IPS-20b (cell line): Measurements from ENCODE around the gene FOXO3.
A peak's percentile ranks its signal among the peaks of the same experiment; 100 is the strongest.

Experiments
- H3K27ac ChIP-seq: one replicate; pipeline ENCODE4 v1.5.1; 2013; ENCODE audit warnings: low read length
- H3K27me3 ChIP-seq: 2 replicates; pipeline ENCODE4 v1.6.1; 2013; ENCODE audit warnings: mild to moderate bottlenecking, low read length, inconsistent platforms; ENCODE audit not compliant: insufficient read depth
- H3K36me3 ChIP-seq: 2 replicates; pipeline ENCODE4 v1.6.1; 2013; ENCODE audit warnings: low read depth, mild to moderate bottlenecking, inconsistent platforms, low read length, moderate library complexity; ENCODE audit not compliant: insufficient read depth
- H3K4me1 ChIP-seq: 2 replicates; pipeline ENCODE4 v1.6.1; 2013; ENCODE audit warnings: mild to moderate bottlenecking, control low read depth, inconsistent platforms, low read length, moderate library complexity; ENCODE audit not compliant: insufficient read depth
- H3K4me3 ChIP-seq: 2 replicates; pipeline ENCODE4 v1.5.1; 2013; ENCODE audit warnings: mild to moderate bottlenecking, low read length, inconsistent platforms
- H3K9ac ChIP-seq: 2 replicates; pipeline ENCODE4 v1.6.1; 2013; ENCODE audit warnings: low read depth, mild to moderate bottlenecking, inconsistent platforms, low read length, moderate library complexity
- H3K9me3 ChIP-seq: 2 replicates; pipeline ENCODE4 v1.6.1; 2013; ENCODE audit warnings: mild to moderate bottlenecking, low read depth, low read length, inconsistent platforms; ENCODE audit not compliant: insufficient read depth

Gene FOXO3

GRCh38 chr6:108610270-108610839 lies 49.6 kb downstream of the FOXO3 start:
- Histone ChIP-seq H3K9ac (peak overlapping the region; percentile 23; the same call in 1 of the 2 replicates), H3K27ac (peak overlapping the region; percentile 14), H3K27me3 (no peaks in the 10 kb centered on the region), H3K4me3 (no peak overlapping the region), H3K36me3 (no peaks in the 10 kb centered on the region), H3K4me1 (peaks cover 18% of the 10 kb centered on the region), H3K9me3 (no peaks in the 10 kb centered on the region; the same call in none of the 2 replicates)

DNA sequence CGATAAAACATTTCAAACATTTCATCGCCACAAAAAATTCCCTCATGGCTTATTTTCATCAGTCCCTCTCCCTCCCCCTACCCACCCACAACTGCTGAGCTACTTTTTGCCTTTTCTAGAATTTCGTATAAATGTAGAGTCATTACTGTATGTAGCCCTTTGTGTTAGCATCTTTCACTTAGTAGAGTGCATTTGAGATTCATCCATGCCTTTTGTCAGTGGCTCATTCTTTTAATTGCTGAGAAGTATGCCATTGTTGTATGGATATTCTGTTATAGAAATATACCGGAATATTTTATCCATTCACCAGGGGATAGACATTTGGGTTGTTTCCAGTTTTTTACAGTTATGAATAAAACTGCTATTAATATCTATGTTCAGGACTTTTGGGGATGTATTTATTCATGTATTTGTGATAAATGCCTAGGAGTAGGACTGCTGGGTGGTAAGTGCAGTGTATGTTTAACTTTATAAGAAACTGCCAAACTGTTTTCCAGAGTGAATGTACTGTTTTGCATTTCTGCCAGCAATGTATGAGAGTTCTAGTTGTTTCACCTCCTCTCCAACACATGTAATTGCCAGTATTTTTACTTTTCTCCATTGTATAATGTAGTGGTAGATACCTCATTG lies 50.4 kb downstream of the FOXO3 start:
- Histone ChIP-seq H3K9ac (no peak overlapping the region), H3K27ac (no peak overlapping the region), H3K36me3 (no peaks in the 10 kb centered on the region), H3K4me1 (peaks cover 18% of the 10 kb centered on the region), H3K4me3 (no peak overlapping the region), H3K27me3 (no peaks in the 10 kb centered on the region), H3K9me3 (no peaks in the 10 kb centered on the region; the same call in none of the 2 replicates)

- Histone ChIP-seq H3K9ac (no peak overlapping the region), H3K4me3 (no peak overlapping the region), H3K27ac (no peak overlapping the region), H3K4me1 (peaks cover 18% of the 10 kb centered on the region), H3K9me3 (no peaks in the 10 kb centered on the region; the same call in none of the 2 replicates), H3K36me3 (no peaks in the 10 kb centered on the region), H3K27me3 (no peaks in the 10 kb centered on the region)
These were observed 52.1 kb downstream of the FOXO3 start for GRCh38 chr6:108612852-108613251.

DNA sequence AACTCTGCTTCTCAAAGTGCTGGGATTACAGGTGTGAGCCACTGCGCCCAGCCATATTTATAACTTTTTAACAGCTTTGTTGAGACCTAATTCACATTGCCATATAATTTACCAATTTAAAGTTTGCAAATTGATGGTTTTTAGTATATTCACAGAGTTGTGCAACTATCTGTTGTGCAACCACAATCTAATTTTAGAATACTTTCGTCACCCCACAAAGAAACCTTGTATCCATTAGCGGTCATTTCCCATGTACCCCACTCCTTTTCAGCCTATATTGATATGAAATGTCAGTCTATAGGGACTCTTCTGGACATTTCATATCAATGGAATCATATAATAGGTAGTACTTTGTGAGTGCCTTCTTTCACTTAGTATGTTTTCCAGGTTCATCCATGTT lies 55.8 kb downstream of the FOXO3 start:
- H3K9ac ChIP-seq, result no peak overlapping the region
- no peak overlapping the region for H3K27ac ChIP-seq
- no peaks in the 10 kb centered on the region for H3K4me1 ChIP-seq
- no peaks in the 10 kb centered on the region; the same call in none of the 2 replicates for H3K9me3 ChIP-seq
- H3K36me3 ChIP-seq, result no peaks in the 10 kb centered on the region
- H3K27me3 ChIP-seq, result no peaks in the 10 kb centered on the region
- H3K4me3 ChIP-seq, result no peak overlapping the region

DNA sequence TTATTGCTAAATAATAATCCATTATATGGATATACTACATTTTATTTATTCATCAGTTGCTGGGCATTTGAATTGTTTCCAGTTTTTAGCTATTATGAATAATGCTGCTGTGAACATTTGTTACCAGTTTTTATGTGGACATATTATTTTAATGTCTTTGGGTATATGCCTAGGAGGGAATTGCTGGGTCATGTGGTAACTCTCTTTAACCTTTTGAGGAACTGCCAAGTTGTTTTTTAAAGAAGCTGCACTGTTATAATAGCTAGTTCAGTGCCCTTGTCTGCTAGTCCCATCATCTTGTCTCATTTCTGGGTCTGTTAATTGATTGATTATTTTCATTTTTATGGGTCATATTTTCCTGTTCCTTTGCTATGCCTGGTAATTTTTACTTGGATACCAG lies 56.3 kb downstream of the FOXO3 start:
- no peak overlapping the region for H3K4me3 ChIP-seq
- H3K27ac ChIP-seq, result no peak overlapping the region
- no peaks in the 10 kb centered on the region; the same call in none of the 2 replicates for H3K9me3 ChIP-seq
- no peak overlapping the region for H3K9ac ChIP-seq
- no peaks in the 10 kb centered on the region for H3K36me3 ChIP-seq
- no peaks in the 10 kb centered on the region for H3K27me3 ChIP-seq
- no peaks in the 10 kb centered on the region for H3K4me1 ChIP-seq

- H3K36me3 ChIP-seq, result no peaks in the 10 kb centered on the region
- no peak overlapping the region for H3K9ac ChIP-seq
- H3K4me3 ChIP-seq, result no peak overlapping the region
- H3K27me3 ChIP-seq, result no peaks in the 10 kb centered on the region
- H3K9me3 ChIP-seq, result no peaks in the 10 kb centered on the region
- no peak overlapping the region for H3K27ac ChIP-seq
- H3K4me1 ChIP-seq, result no peaks in the 10 kb centered on the region
These were observed 58.0 kb downstream of the FOXO3 start for GRCh38 chr6:108618623-108619152.

DNA sequence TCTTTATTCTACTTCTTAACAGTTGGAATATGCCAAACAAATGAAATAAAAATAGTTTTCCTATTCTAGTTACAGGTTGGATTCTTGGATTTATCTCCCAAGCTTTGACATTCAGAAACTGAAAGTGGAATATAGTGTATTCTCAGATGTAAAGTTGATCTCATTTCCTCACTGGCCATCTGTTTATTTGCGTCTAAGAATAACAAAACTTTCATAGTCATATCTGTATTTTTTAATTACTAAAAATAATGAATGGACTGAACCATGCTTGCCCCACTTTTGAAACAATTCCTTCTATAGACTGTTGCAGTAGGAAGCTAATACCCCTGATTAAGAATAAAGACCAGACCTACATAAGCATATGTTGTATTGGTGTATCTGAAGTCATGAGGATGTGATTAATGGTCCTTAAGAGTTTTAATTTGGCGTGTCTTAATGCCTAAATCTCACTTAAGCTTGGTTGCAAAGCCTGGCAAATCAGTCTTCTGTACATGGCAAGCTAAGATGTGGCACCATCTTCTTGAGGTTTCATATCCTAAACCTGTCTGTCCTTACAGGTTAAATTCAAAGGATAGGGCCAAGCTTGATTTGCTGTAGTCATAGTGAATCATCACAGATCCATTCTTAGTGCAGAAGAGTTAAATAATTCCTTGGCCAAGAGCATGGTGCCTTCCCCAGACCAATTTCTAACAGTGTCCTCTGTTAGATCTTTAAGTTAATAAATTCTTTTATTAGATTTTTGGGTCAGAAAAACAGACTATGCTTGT lies 58.9 kb downstream of the FOXO3 start:
- Histone ChIP-seq H3K27me3 (no peaks in the 10 kb centered on the region), H3K9ac (no peak overlapping the region), H3K9me3 (no peaks in the 10 kb centered on the region), H3K4me1 (no peaks in the 10 kb centered on the region), H3K27ac (no peak overlapping the region), H3K4me3 (no peak overlapping the region), H3K36me3 (no peaks in the 10 kb centered on the region)

- Histone ChIP-seq H3K4me1 (no peaks in the 10 kb centered on the region; the same call in 1 of the 2 replicates), H3K27me3 (no peaks in the 10 kb centered on the region), H3K27ac (no peak overlapping the region), H3K4me3 (no peak overlapping the region), H3K9ac (no peak overlapping the region), H3K9me3 (no peaks in the 10 kb centered on the region), H3K36me3 (no peaks in the 10 kb centered on the region)
These were observed 60.4 kb downstream of the FOXO3 start for GRCh38 chr6:108621117-108621516.

DNA sequence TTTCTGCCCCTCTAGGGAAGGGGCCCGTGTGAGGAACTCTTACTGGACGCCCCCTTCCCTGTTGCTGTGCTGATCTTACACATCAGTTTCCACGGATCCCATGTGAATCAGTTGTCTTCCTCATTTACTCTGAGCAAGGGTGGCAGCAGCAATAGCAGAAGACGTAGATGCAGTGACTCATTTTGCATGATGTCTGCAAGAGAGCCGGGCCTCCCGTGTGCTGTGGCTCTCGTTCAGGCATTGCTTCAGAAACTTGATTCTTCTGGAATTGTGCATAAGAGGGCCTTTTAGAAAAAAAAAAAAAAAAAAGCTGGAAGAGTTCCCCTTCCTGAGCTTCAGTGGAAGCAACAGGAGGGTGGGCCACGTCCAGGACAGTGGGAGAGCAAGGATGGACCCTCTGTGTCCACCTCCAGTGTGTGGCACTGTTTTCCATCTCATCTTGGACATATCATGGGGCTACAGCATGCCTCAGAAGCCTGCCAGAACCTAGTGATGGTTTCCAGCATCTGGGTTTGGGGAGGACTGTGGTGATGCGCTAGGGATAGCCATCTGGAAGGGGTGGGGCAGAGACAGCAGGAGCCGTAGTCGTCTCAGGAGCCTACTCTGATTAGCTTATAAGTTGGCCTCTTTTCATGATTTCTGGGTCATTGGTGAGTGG lies 62.1 kb downstream of the FOXO3 start:
- H3K27ac ChIP-seq, result no peak overlapping the region

DNA sequence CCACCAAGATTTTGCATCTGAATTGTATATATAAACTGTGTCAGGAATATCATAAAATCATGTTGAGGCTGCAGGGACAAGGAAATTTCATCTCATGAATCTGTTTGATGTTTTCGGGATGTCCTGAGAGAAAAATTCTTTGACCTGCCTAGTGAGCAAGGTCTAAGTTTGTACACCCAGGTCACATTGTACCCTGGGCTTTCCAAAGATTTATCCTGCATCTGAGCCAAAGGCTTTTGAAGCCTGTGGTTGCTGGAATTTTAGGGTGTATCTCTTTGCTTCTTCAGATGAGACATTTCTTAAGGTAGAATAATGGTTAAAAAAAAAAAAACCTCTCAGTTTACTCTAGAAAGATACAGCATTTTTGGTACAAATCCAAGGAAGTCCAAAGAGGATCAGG lies 63.3 kb downstream of the FOXO3 start:
- Histone ChIP-seq H3K9me3 (no peaks in the 10 kb centered on the region), H3K27me3 (no peaks in the 10 kb centered on the region), H3K9ac (no peak overlapping the region), H3K4me3 (no peak overlapping the region), H3K36me3 (no peaks in the 10 kb centered on the region), H3K27ac (no peak overlapping the region), H3K4me1 (peaks cover 13% of the 10 kb centered on the region)

More for the DNA sequence above, 62.1 kb downstream of the FOXO3 start:
- H3K36me3 ChIP-seq, result no peaks in the 10 kb centered on the region
- H3K4me1 ChIP-seq, result peaks cover 3% of the 10 kb centered on the region
- H3K9me3 ChIP-seq, result no peaks in the 10 kb centered on the region
- no peak overlapping the region for H3K9ac ChIP-seq
- H3K4me3 ChIP-seq, result no peak overlapping the region
- H3K27me3 ChIP-seq, result no peaks in the 10 kb centered on the region

- Histone ChIP-seq H3K27ac (no peak overlapping the region), H3K9me3 (no peaks in the 10 kb centered on the region), H3K9ac (no peak overlapping the region), H3K27me3 (no peaks in the 10 kb centered on the region), H3K4me3 (no peak overlapping the region), H3K36me3 (no peaks in the 10 kb centered on the region), H3K4me1 (peaks cover 16% of the 10 kb centered on the region)
These were observed 64.9 kb downstream of the FOXO3 start for GRCh38 chr6:108625581-108625980.
